OCI-LY7 (cell line): ENCODE results near the gene SCLY. TPM values are rescaled to one million over a fixed set of nuclear protein-coding genes. Genes with fewer than 3 reads are reported as not detected.

ENCODE experiments used
- BruUV-seq: library from RNA; stranded (reverse); fragments of 400-500 nt; replicated peaks from 2 replicates; lab custom pipeline; 2021; lab: Mats Ljungman, UMichigan
- CTCF ChIA-PET: fragments of 300-600 bp; sonication (Branson Sonifier 250); formaldehyde crosslinking; loops from one replicate; lab custom pipeline; 2022; ENCODE audit warnings: antibody characterized with exemption; ENCODE audit not compliant: unreplicated experiment; lab: Charles Lee
- POLR2A ChIA-PET: fragments of 300-600 bp; sonication (Branson Sonifier 250); formaldehyde crosslinking; loops from one replicate; lab custom pipeline; 2022; ENCODE audit warnings: antibody characterized with exemption; lab: Charles Lee
- DNase-seq: peaks from one replicate; pipeline ENCODE4 v3.0.0-alpha.2; 2015; ENCODE audit warnings: low spot score
- H2AFZ ChIP-seq: fragments of 200-600 bp; sonication (generic), shearing (Covaris generic); 2 replicates; pipeline ENCODE4 v1.6.1; 2014; ENCODE audit warnings: mild to moderate bottlenecking, antibody characterized with exemption, low read length, moderate library complexity
- H3K27ac ChIP-seq: fragments of 200-600 bp; sonication (generic); 2 replicates; pipeline ENCODE4 v1.5.1; 2014; ENCODE audit warnings: mixed run types, low read depth, mild to moderate bottlenecking, moderate library complexity, low read length, inconsistent platforms; ENCODE audit not compliant: poor library complexity, severe bottlenecking
- H3K36me3 ChIP-seq: fragments of 200-600 bp; sonication (generic); 2 replicates; pipeline ENCODE4 v1.6.1; 2014; ENCODE audit warnings: mild to moderate bottlenecking, antibody characterized with exemption, low read length, moderate library complexity, mixed read lengths; ENCODE audit not compliant: insufficient read depth
- H3K4me1 ChIP-seq: fragments of 200-600 bp; sonication (generic); 2 replicates; pipeline ENCODE4 v1.5.1; 2014; ENCODE audit warnings: mild to moderate bottlenecking, low read length; ENCODE audit not compliant: insufficient read depth, poor library complexity, severe bottlenecking
- H3K4me2 ChIP-seq: fragments of 200-600 bp; sonication (generic); 2 replicates; pipeline ENCODE4 v1.6.1; 2014; ENCODE audit warnings: mild to moderate bottlenecking, low read length
- H3K4me3 ChIP-seq: fragments of 200-600 bp; sonication (generic); 2 replicates; pipeline ENCODE4 v1.5.1; 2014; ENCODE audit warnings: mild to moderate bottlenecking, low read depth, low read length; ENCODE audit not compliant: poor library complexity, severe bottlenecking
- H3K79me2 ChIP-seq: fragments of 200-600 bp; sonication (generic); 2 replicates; pipeline ENCODE4 v1.6.1; 2016; ENCODE audit warnings: low read depth, mild to moderate bottlenecking, low read length, moderate library complexity, mixed read lengths; ENCODE audit not compliant: insufficient read depth
- H3K9me2 ChIP-seq: fragments of 200-600 bp; sonication (generic); 2 replicates; pipeline ENCODE4 v1.6.1; 2016; ENCODE audit warnings: mild to moderate bottlenecking, low read length, mixed read lengths; ENCODE audit not compliant: insufficient read depth
- H3K9me3 ChIP-seq: fragments of 200-600 bp; sonication (generic); 2 replicates; pipeline ENCODE4 v1.6.1; 2014; ENCODE audit warnings: mild to moderate bottlenecking, mixed run types, low read length, mixed read lengths
- H4K20me1 ChIP-seq: fragments of 200-600 bp; sonication (generic); 2 replicates; pipeline ENCODE4 v1.6.1; 2014; ENCODE audit warnings: mild to moderate bottlenecking, antibody characterized with exemption, low read length, moderate library complexity, mixed read lengths; ENCODE audit not compliant: insufficient read depth
- EZH2phosphoT487 ChIP-seq: fragments of 200-600 bp; sonication (generic); IDR thresholded peaks from 2 replicates; pipeline ENCODE4 v1.6.1; 2018; ENCODE audit warnings: low read depth, borderline replicate concordance, mild to moderate bottlenecking, mixed run types, antibody characterized with exemption, low read length, moderate library complexity, mixed read lengths
- intact Hi-C: fragments of 100-400 bp; cut with micrococcal nuclease; formaldehyde crosslinking; loops from one replicate; pipeline ENCODE4 v1.10.0; 2022; ENCODE audit not compliant: unreplicated experiment
- total RNA-seq, 2 experiments: library from RNA; depleted of rRNA in 1 of 2; stranded (reverse); fragments of >200 nt in 1 of 2; shearing (Covaris generic) in 1 of 2; gene quantifications; 2 replicates each; pipeline ENCODE4 v1.2.3, GENCODE V29; 2014 to 2022
- TF ChIP-seq, protein P1 (sequence below): fragments of 200-600 bp; sonication (generic); conservative IDR thresholded peaks from 2 replicates; pipeline ENCODE4 v1.5.1; 2014; ENCODE audit warnings: mild to moderate bottlenecking, antibody characterized with exemption, low read length, moderate library complexity, mixed read lengths

Gene SCLY
- total RNA-seq, 2 experiments from 2014 or later: 29.9 to 41.7 TPM

DNA sequence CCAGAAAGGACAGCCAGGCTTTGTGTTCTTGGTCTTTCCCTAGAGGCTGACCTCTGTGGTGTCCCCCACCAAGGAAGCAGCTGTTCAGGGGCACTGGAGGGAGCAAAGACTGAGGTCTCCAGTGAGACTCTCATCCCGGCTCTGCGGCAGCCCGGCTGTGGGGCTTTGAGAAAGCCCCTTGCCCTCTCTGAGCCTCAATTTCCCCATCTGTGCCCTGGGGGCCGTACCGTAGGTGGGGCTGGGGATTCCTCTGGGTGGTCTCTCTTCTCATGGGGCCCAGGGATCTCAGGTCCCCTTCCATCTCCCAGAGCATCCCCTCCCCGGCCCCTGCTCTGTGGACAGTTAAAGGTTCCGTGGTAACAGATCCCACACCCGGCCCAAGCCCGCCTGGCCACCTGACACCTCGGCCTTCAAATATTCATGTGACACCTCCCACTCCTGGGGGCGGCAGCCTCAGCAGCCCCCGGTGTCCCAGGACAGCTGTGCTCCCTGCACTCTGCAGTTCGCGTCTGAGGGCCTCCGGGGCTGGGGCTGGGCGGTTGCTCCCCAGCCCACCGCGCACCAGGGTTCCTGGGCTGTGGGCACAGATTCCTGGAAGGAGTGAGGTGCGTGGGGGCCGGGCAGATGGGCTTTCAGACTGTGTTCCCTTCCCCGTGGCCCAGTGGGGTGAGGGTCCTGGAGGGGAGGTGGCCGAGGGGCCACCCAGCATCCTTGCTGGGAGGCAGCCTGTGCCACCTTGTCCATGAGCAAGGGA lies 62.6 kb downstream of the SCLY start:
- intact Hi-C loops: no loop called here
- BruUV-seq: no TSS peak
- no peak for TF ChIP-seq EZH2phosphoT487
- TF ChIP-seq, protein P1, sequence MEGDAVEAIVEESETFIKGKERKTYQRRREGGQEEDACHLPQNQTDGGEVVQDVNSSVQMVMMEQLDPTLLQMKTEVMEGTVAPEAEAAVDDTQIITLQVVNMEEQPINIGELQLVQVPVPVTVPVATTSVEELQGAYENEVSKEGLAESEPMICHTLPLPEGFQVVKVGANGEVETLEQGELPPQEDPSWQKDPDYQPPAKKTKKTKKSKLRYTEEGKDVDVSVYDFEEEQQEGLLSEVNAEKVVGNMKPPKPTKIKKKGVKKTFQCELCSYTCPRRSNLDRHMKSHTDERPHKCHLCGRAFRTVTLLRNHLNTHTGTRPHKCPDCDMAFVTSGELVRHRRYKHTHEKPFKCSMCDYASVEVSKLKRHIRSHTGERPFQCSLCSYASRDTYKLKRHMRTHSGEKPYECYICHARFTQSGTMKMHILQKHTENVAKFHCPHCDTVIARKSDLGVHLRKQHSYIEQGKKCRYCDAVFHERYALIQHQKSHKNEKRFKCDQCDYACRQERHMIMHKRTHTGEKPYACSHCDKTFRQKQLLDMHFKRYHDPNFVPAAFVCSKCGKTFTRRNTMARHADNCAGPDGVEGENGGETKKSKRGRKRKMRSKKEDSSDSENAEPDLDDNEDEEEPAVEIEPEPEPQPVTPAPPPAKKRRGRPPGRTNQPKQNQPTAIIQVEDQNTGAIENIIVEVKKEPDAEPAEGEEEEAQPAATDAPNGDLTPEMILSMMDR: no peak
- ChIA-PET CTCF (no interaction called here), POLR2A (no interaction called here)
- Histone ChIP-seq H3K4me2 (no peak overlapping the region), H3K9me3 (peaks cover 8% of the 10 kb centered on the region; the same call in 1 of the 2 replicates), H3K79me2 (no peaks in the 10 kb centered on the region), H3K9me2 (no peaks in the 10 kb centered on the region), H4K20me1 (no peaks in the 10 kb centered on the region), H3K4me1 (peaks cover 10% of the 10 kb centered on the region), H3K27ac (no peak overlapping the region), H3K36me3 (no peaks in the 10 kb centered on the region), H3K4me3 (no peak overlapping the region), H2AFZ (no peak overlapping the region)
- DNase-seq: no peak

DNA sequence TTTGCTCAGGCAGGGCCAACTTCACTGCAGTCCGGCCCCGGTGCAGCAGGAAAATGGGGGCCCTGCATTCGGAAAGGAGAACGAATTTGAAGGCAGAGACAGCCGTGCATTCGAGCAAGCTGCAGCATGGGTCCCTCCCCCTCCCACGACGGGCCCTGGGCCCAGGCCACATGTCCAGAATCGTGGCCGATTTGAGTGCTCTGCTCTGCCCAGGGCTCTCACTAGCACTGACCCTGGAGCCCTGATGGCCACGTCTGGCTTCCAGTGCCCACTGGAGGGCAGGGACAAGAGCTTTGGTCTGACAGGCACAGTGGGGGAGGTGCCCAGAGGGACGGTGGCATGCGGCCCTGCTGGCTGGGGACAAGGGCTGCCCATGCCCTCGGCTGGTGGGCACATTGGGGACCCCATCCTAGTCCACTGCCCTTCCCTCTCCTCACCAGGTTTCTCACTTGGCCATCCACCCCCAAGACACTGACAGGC lies 63.2 kb downstream of the SCLY start:
- H3K4me3 ChIP-seq: no peak overlapping the region
- TF ChIP-seq, protein P1: no peak
- TF ChIP-seq EZH2phosphoT487: no peak
- no peak overlapping the region for H3K4me2 ChIP-seq
- CTCF ChIA-PET: no interaction called here
- H3K9me2 ChIP-seq: no peaks in the 10 kb centered on the region
- H3K9me3 ChIP-seq: peaks cover 8% of the 10 kb centered on the region; the same call in 1 of the 2 replicates
- H3K79me2 ChIP-seq: no peaks in the 10 kb centered on the region
- H3K36me3 ChIP-seq: no peaks in the 10 kb centered on the region
- intact Hi-C loops: no loop called here
- no TSS peak for BruUV-seq
- H2AFZ ChIP-seq: no peak overlapping the region
- no peak for DNase-seq
- H3K4me1 ChIP-seq: peaks cover 10% of the 10 kb centered on the region
- no peaks in the 10 kb centered on the region for H4K20me1 ChIP-seq
- no peak overlapping the region for H3K27ac ChIP-seq
- POLR2A ChIA-PET: no interaction called here
